GM23338 (cell line): Measurements from ENCODE around the gene CREB3L2. TPM values are rescaled to one million over a fixed set of nuclear protein-coding genes. Genes with fewer than 3 reads are reported as not detected.
A peak's percentile ranks its signal among the peaks of the same experiment; 100 is the strongest.

Experiments used
- ATAC-seq: fragments of 200-7000 bp; cut with Tn5 transposase; 3 replicates; pipeline ENCODE4 v1.9.1; 2020
- DNase-seq: peaks from one replicate; pipeline ENCODE4 v3.0.0-alpha.2; 2015; ENCODE audit warnings: low spot score
- H2AFZ ChIP-seq: fragments of 200-600 bp; sonication (generic); 2 replicates; pipeline ENCODE4 v1.8.0; 2016; ENCODE audit warnings: antibody characterized with exemption, mild to moderate bottlenecking, moderate library complexity
- H3F3A ChIP-seq: fragments of 200-600 bp; sonication (generic); replicated peaks from 2 replicates; pipeline ENCODE4 v1.8.0; 2017; ENCODE audit warnings: antibody characterized with exemption, mixed run types, low read depth
- H3K27ac ChIP-seq: fragments of 200-600 bp; sonication (generic); 2 replicates; pipeline ENCODE4 v1.6.1; 2016; ENCODE audit warnings: low read depth
- H3K27me3 ChIP-seq: fragments of 200-600 bp; sonication (generic); 2 replicates; pipeline ENCODE4 v1.8.0; 2016; ENCODE audit warnings: mild to moderate bottlenecking, mixed run types, moderate library complexity; ENCODE audit not compliant: insufficient read depth
- H3K36me3 ChIP-seq: fragments of 200-600 bp; sonication (generic); 2 replicates; pipeline ENCODE4 v1.8.0; 2016; ENCODE audit warnings: mild to moderate bottlenecking; ENCODE audit not compliant: insufficient read depth
- H3K4me1 ChIP-seq: fragments of 200-600 bp; sonication (generic); 2 replicates; pipeline ENCODE4 v1.8.0; 2016; ENCODE audit warnings: mild to moderate bottlenecking, moderate library complexity; ENCODE audit not compliant: insufficient read depth
- H3K4me2 ChIP-seq: fragments of 200-600 bp; sonication (generic); 2 replicates; pipeline ENCODE4 v1.7.1; 2017; ENCODE audit warnings: mixed run types
- H3K4me3 ChIP-seq: fragments of 200-600 bp; sonication (generic); 2 replicates; pipeline ENCODE4 v1.6.1; 2016; ENCODE audit warnings: mixed run types
- H3K79me2 ChIP-seq: fragments of 200-600 bp; sonication (generic); replicated peaks from 2 replicates; pipeline ENCODE4 v1.8.0; 2017; ENCODE audit warnings: mild to moderate bottlenecking; ENCODE audit not compliant: insufficient read depth
- H3K9me2 ChIP-seq: fragments of 200-600 bp; sonication (generic); 2 replicates; pipeline ENCODE4 v1.8.0; 2017; ENCODE audit not compliant: insufficient read depth
- H4K20me1 ChIP-seq: fragments of 200-600 bp; sonication (generic); replicated peaks from 2 replicates; pipeline ENCODE4 v1.8.0; 2017; ENCODE audit warnings: mild to moderate bottlenecking; ENCODE audit not compliant: insufficient read depth
- H3K27ac Mint-ChIP-seq: 2 replicates; pipeline ENCODE4 v1.8.0; 2020; ENCODE audit warnings: inconsistent platforms, mild to moderate bottlenecking, moderate library complexity, mixed read lengths
- H3K27me3 Mint-ChIP-seq: 3 replicates; pipeline ENCODE4 v1.8.0; 2022; ENCODE audit warnings: low read depth, mild to moderate bottlenecking, moderate library complexity, mixed read lengths, inconsistent platforms; ENCODE audit not compliant: insufficient read depth, poor library complexity
- H3K36me3 Mint-ChIP-seq: 3 replicates; pipeline ENCODE4 v1.8.0; 2021; ENCODE audit warnings: low read depth, mild to moderate bottlenecking, inconsistent platforms, moderate library complexity, mixed read lengths
- H3K4me1 Mint-ChIP-seq: 3 replicates; pipeline ENCODE4 v1.8.0; 2020; ENCODE audit warnings: mild to moderate bottlenecking, inconsistent platforms, mixed read lengths
- H3K4me3 Mint-ChIP-seq: 3 replicates; pipeline ENCODE4 v1.8.0; 2021; ENCODE audit warnings: moderate library complexity, mild to moderate bottlenecking, inconsistent platforms, mixed read lengths
- H3K9me3 Mint-ChIP-seq: 3 replicates; pipeline ENCODE4 v1.8.0; 2020; ENCODE audit warnings: moderate library complexity, mild to moderate bottlenecking, inconsistent platforms, mixed read lengths
- CREB1 ChIP-seq: fragments of 250-450 bp; sonication (Bioruptor Pico); IDR thresholded peaks from 2 replicates; pipeline ENCODE4 v1.5.0; 2020; ENCODE audit warnings: low read depth, mild to moderate bottlenecking, moderate library complexity
- EZH2 ChIP-seq: fragments of 200-600 bp; sonication (generic); IDR thresholded peaks from one replicate; pipeline ENCODE4 v1.8.0; 2017; ENCODE audit warnings: antibody characterized with exemption, mild to moderate bottlenecking, low read depth; ENCODE audit not compliant: unreplicated experiment
- EZH2phosphoT487 ChIP-seq: fragments of 200-600 bp; sonication (generic); IDR thresholded peaks from one replicate; pipeline ENCODE4 v1.8.1; 2018; ENCODE audit warnings: antibody characterized with exemption; ENCODE audit not compliant: unreplicated experiment
- JUNB ChIP-seq: IDR thresholded peaks from one replicate; pipeline ENCODE4 v1.6.1; 2016; ENCODE audit warnings: antibody characterized with exemption; ENCODE audit not compliant: unreplicated experiment
- REST ChIP-seq: IDR thresholded peaks from one replicate; pipeline ENCODE4 v1.6.1; 2018; ENCODE audit warnings: antibody characterized with exemption; ENCODE audit not compliant: unreplicated experiment
- ZNF331 ChIP-seq: fragments of 250-450 bp; sonication (Bioruptor Pico); IDR thresholded peaks from 2 replicates; pipeline ENCODE4 v1.5.0; 2020; ENCODE audit warnings: low read depth, mild to moderate bottlenecking, moderate library complexity
- polyA plus RNA-seq: library from polyadenylated mRNA; unstranded; fragments of >200 nt; fragmentation: Nextera tagmentation; extraction: Ambion mirVana; gene quantifications from 2 replicates; pipeline ENCODE4 v1.2.1, GENCODE V29; 2016
- total RNA-seq: library from RNA; depleted of rRNA; stranded (reverse); fragments of >200 nt; shearing (Covaris generic); gene quantifications from 2 replicates; pipeline ENCODE4 v1.2.3, GENCODE V29; 2014
- TF ChIP-seq, protein P1 (sequence below), 2 experiments: fragments of 200-600 bp in 1 of 2; sonication (generic) in 1 of 2; conservative IDR thresholded peaks; 2 replicates each; pipeline versions ENCODE4 v1.5.1 to v1.6.1; 2016 to 2017; ENCODE audit warnings: antibody characterized with exemption in 2 of 2, low read depth in 2 of 2, mild to moderate bottlenecking in 2 of 2, moderate library complexity in 1 of 2
- TF ChIP-seq, protein P2 (sequence below): IDR thresholded peaks from 2 replicates; pipeline ENCODE4 v1.6.1; 2016; ENCODE audit warnings: antibody characterized with exemption
- TF ChIP-seq, protein P3 (sequence below): fragments of 250-450 bp; sonication (Bioruptor Pico); IDR thresholded peaks from 2 replicates; pipeline ENCODE4 v1.5.0; 2020; ENCODE audit warnings: mild to moderate bottlenecking, moderate library complexity

The CREB3L2 gene
- total and polyA plus RNA-seq, 2 experiments from 2014 or later: 14.5 to 27.1 TPM

GRCh38 chr7:137956591-137956990 is 45.3 kb downstream of the CREB3L2 start:
- Histone ChIP-seq H3K27ac (peak overlapping the region; percentile 35; the same call in 1 of the 2 replicates), H3K4me1 (peaks cover 33% of the 10 kb centered on the region), H2AFZ (no peak overlapping the region), H3K4me2 (no peak overlapping the region), H3K27me3 (no peaks in the 10 kb centered on the region), H4K20me1 (0 out of 2 replicates have a peak, but pooled peaks cover 5% of the 10 kb centered on the region), H3K36me3 (no peaks in the 10 kb centered on the region), H3K79me2 (peaks cover 82% of the 10 kb centered on the region), H3K4me3 (no peak overlapping the region), H3K9me2 (0 out of 2 replicates have a peak, but pooled peaks cover 2% of the 10 kb centered on the region), H3F3A (no peaks in the 10 kb centered on the region)
- ATAC-seq: no peak
- DNase-seq: no peak
- Mint-ChIP-seq H3K36me3 (peaks cover 8% of the 10 kb centered on the region; the same call in 2 of the 3 replicates), H3K4me3 (no peak overlapping the region), H3K9me3 (no peaks in the 10 kb centered on the region), H3K27ac (no peak overlapping the region), H3K4me1 (peaks cover 52% of the 10 kb centered on the region), H3K27me3 (peaks cover 2% of the 10 kb centered on the region)
- TF ChIP-seq, protein P1, sequence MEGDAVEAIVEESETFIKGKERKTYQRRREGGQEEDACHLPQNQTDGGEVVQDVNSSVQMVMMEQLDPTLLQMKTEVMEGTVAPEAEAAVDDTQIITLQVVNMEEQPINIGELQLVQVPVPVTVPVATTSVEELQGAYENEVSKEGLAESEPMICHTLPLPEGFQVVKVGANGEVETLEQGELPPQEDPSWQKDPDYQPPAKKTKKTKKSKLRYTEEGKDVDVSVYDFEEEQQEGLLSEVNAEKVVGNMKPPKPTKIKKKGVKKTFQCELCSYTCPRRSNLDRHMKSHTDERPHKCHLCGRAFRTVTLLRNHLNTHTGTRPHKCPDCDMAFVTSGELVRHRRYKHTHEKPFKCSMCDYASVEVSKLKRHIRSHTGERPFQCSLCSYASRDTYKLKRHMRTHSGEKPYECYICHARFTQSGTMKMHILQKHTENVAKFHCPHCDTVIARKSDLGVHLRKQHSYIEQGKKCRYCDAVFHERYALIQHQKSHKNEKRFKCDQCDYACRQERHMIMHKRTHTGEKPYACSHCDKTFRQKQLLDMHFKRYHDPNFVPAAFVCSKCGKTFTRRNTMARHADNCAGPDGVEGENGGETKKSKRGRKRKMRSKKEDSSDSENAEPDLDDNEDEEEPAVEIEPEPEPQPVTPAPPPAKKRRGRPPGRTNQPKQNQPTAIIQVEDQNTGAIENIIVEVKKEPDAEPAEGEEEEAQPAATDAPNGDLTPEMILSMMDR (conservative IDR thresholded peaks at IDR 0.05; ENCODE audit: low read depth in 2 of 2): no peak
- TF ChIP-seq CREB1 (CRISPR knock-in tag): no peak
- TF ChIP-seq ZNF331 (CRISPR knock-in tag): no peak
- TF ChIP-seq, protein P2, sequence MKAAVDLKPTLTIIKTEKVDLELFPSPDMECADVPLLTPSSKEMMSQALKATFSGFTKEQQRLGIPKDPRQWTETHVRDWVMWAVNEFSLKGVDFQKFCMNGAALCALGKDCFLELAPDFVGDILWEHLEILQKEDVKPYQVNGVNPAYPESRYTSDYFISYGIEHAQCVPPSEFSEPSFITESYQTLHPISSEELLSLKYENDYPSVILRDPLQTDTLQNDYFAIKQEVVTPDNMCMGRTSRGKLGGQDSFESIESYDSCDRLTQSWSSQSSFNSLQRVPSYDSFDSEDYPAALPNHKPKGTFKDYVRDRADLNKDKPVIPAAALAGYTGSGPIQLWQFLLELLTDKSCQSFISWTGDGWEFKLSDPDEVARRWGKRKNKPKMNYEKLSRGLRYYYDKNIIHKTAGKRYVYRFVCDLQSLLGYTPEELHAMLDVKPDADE: no peak
- TF ChIP-seq JUNB: no peak
- no peak for TF ChIP-seq EZH2
- no peak for TF ChIP-seq REST
- TF ChIP-seq, protein P3, sequence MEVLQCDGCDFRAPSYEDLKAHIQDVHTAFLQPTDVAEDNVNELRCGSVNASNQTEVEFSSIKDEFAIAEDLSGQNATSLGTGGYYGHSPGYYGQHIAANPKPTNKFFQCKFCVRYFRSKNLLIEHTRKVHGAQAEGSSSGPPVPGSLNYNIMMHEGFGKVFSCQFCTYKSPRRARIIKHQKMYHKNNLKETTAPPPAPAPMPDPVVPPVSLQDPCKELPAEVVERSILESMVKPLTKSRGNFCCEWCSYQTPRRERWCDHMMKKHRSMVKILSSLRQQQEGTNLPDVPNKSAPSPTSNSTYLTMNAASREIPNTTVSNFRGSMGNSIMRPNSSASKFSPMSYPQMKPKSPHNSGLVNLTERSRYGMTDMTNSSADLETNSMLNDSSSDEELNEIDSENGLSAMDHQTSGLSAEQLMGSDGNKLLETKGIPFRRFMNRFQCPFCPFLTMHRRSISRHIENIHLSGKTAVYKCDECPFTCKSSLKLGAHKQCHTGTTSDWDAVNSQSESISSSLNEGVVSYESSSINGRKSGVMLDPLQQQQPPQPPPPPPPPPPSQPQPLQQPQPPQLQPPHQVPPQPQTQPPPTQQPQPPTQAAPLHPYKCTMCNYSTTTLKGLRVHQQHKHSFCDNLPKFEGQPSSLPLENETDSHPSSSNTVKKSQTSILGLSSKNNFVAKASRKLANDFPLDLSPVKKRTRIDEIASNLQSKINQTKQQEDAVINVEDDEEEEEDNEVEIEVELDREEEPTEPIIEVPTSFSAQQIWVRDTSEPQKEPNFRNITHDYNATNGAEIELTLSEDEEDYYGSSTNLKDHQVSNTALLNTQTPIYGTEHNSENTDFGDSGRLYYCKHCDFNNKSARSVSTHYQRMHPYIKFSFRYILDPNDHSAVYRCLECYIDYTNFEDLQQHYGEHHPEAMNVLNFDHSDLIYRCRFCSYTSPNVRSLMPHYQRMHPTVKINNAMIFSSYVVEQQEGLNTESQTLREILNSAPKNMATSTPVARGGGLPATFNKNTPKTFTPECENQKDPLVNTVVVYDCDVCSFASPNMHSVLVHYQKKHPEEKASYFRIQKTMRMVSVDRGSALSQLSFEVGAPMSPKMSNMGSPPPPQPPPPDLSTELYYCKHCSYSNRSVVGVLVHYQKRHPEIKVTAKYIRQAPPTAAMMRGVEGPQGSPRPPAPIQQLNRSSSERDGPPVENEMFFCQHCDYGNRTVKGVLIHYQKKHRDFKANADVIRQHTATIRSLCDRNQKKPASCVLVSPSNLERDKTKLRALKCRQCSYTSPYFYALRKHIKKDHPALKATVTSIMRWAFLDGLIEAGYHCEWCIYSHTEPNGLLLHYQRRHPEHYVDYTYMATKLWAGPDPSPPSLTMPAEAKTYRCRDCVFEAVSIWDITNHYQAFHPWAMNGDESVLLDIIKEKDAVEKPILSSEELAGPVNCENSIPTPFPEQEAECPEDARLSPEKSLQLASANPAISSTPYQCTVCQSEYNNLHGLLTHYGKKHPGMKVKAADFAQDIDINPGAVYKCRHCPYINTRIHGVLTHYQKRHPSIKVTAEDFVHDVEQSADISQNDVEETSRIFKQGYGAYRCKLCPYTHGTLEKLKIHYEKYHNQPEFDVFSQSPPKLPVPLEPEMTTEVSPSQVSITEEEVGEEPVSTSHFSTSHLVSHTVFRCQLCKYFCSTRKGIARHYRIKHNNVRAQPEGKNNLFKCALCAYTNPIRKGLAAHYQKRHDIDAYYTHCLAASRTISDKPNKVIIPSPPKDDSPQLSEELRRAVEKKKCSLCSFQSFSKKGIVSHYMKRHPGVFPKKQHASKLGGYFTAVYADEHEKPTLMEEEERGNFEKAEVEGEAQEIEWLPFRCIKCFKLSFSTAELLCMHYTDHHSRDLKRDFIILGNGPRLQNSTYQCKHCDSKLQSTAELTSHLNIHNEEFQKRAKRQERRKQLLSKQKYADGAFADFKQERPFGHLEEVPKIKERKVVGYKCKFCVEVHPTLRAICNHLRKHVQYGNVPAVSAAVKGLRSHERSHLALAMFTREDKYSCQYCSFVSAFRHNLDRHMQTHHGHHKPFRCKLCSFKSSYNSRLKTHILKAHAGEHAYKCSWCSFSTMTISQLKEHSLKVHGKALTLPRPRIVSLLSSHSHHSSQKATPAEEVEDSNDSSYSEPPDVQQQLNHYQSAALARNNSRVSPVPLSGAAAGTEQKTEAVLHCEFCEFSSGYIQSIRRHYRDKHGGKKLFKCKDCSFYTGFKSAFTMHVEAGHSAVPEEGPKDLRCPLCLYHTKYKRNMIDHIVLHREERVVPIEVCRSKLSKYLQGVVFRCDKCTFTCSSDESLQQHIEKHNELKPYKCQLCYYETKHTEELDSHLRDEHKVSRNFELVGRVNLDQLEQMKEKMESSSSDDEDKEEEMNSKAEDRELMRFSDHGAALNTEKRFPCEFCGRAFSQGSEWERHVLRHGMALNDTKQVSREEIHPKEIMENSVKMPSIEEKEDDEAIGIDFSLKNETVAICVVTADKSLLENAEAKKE (CRISPR knock-in tag): no peak
- no peak for TF ChIP-seq EZH2phosphoT487
